Measurements from ENCODE around the gene PLAU. TPM values are rescaled to one million over a fixed set of nuclear protein-coding genes. Genes with fewer than 3 reads are reported as not detected.
A peak's percentile ranks its signal among the peaks of the same experiment; 100 is the strongest.

PLAU gene
- total RNA-seq, 1 experiment from 2014 or later = 15.0 TPM

DNA sequence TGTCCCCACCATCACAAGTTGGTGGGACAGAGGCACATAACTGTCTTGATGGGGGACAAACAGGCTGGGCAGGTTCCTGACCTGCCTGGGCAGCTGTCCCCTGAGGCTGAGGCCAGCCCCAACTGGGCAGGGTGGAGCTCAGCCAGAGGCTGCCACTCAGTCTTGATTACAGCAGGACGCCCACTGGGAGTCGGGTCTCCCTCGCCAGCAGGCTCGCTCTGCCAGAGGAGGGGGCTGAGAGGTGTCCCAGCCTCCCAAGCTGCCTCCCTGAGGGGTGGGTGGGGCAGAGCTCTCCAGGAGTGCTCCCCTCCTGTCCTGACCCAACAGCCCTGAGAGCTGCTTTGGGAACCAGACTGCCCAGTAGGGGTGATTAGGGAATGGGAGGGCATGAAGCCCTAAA is 34.8 kb upstream of the PLAU start:
- Mint-ChIP-seq H3K27ac (no peak overlapping the region), H3K36me3 (peaks cover 8% of the 10 kb centered on the region; the same call in 1 of the 2 replicates), H3K4me1 (peaks cover 36% of the 10 kb centered on the region), H3K4me3 (0 out of 2 replicates have a peak overlapping the region, but pooled peaks have one; percentile 20), H3K9me3 (no peaks in the 10 kb centered on the region), H3K27me3 (ENCODE audit: low read depth) (no peaks in the 10 kb centered on the region; the same call in 1 of the 2 replicates)
- ATAC-seq = no peak
- TF ChIP-seq, protein P1, sequence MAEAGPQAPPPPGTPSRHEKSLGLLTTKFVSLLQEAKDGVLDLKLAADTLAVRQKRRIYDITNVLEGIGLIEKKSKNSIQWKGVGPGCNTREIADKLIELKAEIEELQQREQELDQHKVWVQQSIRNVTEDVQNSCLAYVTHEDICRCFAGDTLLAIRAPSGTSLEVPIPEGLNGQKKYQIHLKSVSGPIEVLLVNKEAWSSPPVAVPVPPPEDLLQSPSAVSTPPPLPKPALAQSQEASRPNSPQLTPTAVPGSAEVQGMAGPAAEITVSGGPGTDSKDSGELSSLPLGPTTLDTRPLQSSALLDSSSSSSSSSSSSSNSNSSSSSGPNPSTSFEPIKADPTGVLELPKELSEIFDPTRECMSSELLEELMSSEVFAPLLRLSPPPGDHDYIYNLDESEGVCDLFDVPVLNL (CRISPR knock-in tag; IDR thresholded peaks at IDR 0.05; ENCODE audit: borderline replicate concordance, low read depth) = no peak
- TF ChIP-seq ATF1 (CRISPR knock-in tag; IDR thresholded peaks at IDR 0.05) (no peak), ETV6 (CRISPR knock-in tag; IDR thresholded peaks at IDR 0.05) (no peak), ZNF121 (CRISPR knock-in tag; IDR thresholded peaks at IDR 0.05) (no peak), CREM (CRISPR knock-in tag; IDR thresholded peaks at IDR 0.05) (no peak), SOX15 (CRISPR knock-in tag; IDR thresholded peaks at IDR 0.05) (no peak), NR1H2 (CRISPR knock-in tag; IDR thresholded peaks at IDR 0.05) (no peak), GABPB1 (CRISPR knock-in tag; IDR thresholded peaks at IDR 0.05) (no peak)
- TF ChIP-seq, protein P2, sequence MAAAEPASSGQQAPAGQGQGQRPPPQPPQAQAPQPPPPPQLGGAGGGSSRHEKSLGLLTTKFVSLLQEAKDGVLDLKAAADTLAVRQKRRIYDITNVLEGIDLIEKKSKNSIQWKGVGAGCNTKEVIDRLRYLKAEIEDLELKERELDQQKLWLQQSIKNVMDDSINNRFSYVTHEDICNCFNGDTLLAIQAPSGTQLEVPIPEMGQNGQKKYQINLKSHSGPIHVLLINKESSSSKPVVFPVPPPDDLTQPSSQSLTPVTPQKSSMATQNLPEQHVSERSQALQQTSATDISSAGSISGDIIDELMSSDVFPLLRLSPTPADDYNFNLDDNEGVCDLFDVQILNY (CRISPR knock-in tag; IDR thresholded peaks at IDR 0.05) = no peak
- TF ChIP-seq, protein P3, sequence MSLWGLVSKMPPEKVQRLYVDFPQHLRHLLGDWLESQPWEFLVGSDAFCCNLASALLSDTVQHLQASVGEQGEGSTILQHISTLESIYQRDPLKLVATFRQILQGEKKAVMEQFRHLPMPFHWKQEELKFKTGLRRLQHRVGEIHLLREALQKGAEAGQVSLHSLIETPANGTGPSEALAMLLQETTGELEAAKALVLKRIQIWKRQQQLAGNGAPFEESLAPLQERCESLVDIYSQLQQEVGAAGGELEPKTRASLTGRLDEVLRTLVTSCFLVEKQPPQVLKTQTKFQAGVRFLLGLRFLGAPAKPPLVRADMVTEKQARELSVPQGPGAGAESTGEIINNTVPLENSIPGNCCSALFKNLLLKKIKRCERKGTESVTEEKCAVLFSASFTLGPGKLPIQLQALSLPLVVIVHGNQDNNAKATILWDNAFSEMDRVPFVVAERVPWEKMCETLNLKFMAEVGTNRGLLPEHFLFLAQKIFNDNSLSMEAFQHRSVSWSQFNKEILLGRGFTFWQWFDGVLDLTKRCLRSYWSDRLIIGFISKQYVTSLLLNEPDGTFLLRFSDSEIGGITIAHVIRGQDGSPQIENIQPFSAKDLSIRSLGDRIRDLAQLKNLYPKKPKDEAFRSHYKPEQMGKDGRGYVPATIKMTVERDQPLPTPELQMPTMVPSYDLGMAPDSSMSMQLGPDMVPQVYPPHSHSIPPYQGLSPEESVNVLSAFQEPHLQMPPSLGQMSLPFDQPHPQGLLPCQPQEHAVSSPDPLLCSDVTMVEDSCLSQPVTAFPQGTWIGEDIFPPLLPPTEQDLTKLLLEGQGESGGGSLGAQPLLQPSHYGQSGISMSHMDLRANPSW (CRISPR knock-in tag; conservative IDR thresholded peaks at IDR 0.05; ENCODE audit: low read depth) = no peak
- TF ChIP-seq, protein P4, sequence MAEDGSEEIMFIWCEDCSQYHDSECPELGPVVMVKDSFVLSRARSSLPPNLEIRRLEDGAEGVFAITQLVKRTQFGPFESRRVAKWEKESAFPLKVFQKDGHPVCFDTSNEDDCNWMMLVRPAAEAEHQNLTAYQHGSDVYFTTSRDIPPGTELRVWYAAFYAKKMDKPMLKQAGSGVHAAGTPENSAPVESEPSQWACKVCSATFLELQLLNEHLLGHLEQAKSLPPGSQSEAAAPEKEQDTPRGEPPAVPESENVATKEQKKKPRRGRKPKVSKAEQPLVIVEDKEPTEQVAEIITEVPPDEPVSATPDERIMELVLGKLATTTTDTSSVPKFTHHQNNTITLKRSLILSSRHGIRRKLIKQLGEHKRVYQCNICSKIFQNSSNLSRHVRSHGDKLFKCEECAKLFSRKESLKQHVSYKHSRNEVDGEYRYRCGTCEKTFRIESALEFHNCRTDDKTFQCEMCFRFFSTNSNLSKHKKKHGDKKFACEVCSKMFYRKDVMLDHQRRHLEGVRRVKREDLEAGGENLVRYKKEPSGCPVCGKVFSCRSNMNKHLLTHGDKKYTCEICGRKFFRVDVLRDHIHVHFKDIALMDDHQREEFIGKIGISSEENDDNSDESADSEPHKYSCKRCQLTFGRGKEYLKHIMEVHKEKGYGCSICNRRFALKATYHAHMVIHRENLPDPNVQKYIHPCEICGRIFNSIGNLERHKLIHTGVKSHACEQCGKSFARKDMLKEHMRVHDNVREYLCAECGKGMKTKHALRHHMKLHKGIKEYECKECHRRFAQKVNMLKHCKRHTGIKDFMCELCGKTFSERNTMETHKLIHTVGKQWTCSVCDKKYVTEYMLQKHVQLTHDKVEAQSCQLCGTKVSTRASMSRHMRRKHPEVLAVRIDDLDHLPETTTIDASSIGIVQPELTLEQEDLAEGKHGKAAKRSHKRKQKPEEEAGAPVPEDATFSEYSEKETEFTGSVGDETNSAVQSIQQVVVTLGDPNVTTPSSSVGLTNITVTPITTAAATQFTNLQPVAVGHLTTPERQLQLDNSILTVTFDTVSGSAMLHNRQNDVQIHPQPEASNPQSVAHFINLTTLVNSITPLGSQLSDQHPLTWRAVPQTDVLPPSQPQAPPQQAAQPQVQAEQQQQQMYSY (CRISPR knock-in tag; IDR thresholded peaks at IDR 0.05) = no peak
- TF ChIP-seq, protein P5, sequence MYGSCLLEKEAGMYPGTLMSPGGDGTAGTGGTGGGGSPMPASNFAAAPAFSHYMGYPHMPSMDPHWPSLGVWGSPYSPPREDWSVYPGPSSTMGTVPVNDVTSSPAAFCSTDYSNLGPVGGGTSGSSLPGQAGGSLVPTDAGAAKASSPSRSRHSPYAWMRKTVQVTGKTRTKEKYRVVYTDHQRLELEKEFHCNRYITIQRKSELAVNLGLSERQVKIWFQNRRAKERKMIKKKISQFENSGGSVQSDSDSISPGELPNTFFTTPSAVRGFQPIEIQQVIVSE (CRISPR knock-in tag; IDR thresholded peaks at IDR 0.05; ENCODE audit: borderline replicate concordance) = no peak
- TF ChIP-seq, protein P6, sequence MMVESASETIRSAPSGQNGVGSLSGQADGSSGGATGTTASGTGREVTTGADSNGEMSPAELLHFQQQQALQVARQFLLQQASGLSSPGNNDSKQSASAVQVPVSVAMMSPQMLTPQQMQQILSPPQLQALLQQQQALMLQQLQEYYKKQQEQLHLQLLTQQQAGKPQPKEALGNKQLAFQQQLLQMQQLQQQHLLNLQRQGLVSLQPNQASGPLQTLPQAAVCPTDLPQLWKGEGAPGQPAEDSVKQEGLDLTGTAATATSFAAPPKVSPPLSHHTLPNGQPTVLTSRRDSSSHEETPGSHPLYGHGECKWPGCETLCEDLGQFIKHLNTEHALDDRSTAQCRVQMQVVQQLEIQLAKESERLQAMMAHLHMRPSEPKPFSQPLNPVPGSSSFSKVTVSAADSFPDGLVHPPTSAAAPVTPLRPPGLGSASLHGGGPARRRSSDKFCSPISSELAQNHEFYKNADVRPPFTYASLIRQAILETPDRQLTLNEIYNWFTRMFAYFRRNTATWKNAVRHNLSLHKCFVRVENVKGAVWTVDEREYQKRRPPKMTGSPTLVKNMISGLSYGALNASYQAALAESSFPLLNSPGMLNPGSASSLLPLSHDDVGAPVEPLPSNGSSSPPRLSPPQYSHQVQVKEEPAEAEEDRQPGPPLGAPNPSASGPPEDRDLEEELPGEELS (CRISPR knock-in tag; IDR thresholded peaks at IDR 0.05) = no peak
- TF ChIP-seq, protein P7, sequence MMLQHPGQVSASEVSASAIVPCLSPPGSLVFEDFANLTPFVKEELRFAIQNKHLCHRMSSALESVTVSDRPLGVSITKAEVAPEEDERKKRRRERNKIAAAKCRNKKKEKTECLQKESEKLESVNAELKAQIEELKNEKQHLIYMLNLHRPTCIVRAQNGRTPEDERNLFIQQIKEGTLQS (CRISPR knock-in tag; conservative IDR thresholded peaks at IDR 0.05) = no peak
- DNase-seq (ENCODE audit: low spot score) = no peak
- ChIA-PET CTCF (interaction anchor here (1.0 to 1.8 kb wide), 3 partner anchors 9 to 57 kb away, joined by 3 to 4 read pairs (median 3); no protein-coding TSS in a partner anchor), POLR2A (no interaction called here)

Measured in WTC11 (cell line).